Lower lobe of right lung (tissue), 2 donors: Measurements from ENCODE around the gene LMTK2. TPM values are rescaled to one million over a fixed set of nuclear protein-coding genes. Genes with fewer than 3 reads are reported as not detected.

Experiments used
- ATAC-seq, 2 donors: fragments of 200-7000 bp; cut with Tn5 transposase; one replicate each; pipeline ENCODE4 v1.9.1; 2020 to 2022; ENCODE audit warnings: mild to moderate bottlenecking in 2 of 2, moderate library complexity in 2 of 2
- DNase-seq: peaks from one replicate; pipeline ENCODE4 v3.0.0-alpha.2; 2020
- H3K27ac ChIP-seq: fragments of 200-600 bp; one replicate; pipeline ENCODE4 v1.8.0; 2022
- H3K27me3 ChIP-seq: fragments of 200-600 bp; one replicate; pipeline ENCODE4 v1.8.0; 2022; ENCODE audit warnings: low read depth
- H3K36me3 ChIP-seq: fragments of 200-600 bp; one replicate; pipeline ENCODE4 v1.8.0; 2022; ENCODE audit warnings: mild to moderate bottlenecking
- H3K4me1 ChIP-seq: fragments of 200-600 bp; one replicate; pipeline ENCODE4 v1.8.0; 2022
- H3K4me3 ChIP-seq: fragments of 200-600 bp; one replicate; pipeline ENCODE4 v1.8.0; 2022; ENCODE audit warnings: mild to moderate bottlenecking
- H3K9me3 ChIP-seq: fragments of 200-600 bp; one replicate; pipeline ENCODE4 v1.8.0; 2022
- intact Hi-C: fragments of 100-400 bp; cut with DNase I; formaldehyde crosslinking; loops from one replicate; pipeline ENCODE4 v1.11.0; 2022
- total RNA-seq: library from RNA; stranded (reverse); fragmentation: NEBNext Ultra II Directional; extraction: Animal tissue kit (Norgen Biotek cat#: 25700); gene quantifications from one replicate; pipeline ENCODE4 v1.2.1, GENCODE V29; 2021
- TF ChIP-seq, protein P1 (sequence below): fragments of 200-600 bp; IDR thresholded peaks from one replicate; pipeline ENCODE4 v1.8.0; 2022; ENCODE audit warnings: antibody characterized with exemption, mild to moderate bottlenecking
- donor health status: DM: no; HTN: yes; CAD: no; lungs with severe emphysema.

The LMTK2 gene
- total RNA-seq, 1 donor from 2014 or later = 24.5 TPM

DNA sequence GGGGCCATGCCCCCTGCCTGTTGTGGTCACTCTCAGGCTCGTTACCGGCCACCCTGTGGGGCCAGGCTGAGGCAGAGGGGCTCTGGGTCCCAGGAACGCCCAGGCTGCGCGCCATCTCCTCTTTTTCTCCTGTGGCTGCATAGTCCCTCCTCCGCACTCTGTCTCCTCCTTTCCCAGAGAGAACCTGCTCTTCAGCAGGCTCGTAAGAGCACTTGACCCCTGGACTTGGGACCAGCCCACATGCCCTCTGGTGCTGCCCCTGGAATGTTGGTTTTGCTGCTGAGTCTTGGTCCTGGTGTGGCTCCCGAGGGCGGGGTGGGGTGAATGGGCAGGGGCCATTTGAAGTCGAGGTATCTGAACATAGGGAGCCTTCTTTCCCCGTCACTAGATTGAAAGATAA, 98.0 kb downstream of the LMTK2 start:
- intact Hi-C loops = no loop called here
- no peak overlapping the region for H3K4me3 ChIP-seq
- peaks cover 44% of the 10 kb centered on the region for H3K36me3 ChIP-seq
- no peaks in the 10 kb centered on the region for H3K27me3 ChIP-seq
- no peak for DNase-seq
- TF ChIP-seq, protein P1, sequence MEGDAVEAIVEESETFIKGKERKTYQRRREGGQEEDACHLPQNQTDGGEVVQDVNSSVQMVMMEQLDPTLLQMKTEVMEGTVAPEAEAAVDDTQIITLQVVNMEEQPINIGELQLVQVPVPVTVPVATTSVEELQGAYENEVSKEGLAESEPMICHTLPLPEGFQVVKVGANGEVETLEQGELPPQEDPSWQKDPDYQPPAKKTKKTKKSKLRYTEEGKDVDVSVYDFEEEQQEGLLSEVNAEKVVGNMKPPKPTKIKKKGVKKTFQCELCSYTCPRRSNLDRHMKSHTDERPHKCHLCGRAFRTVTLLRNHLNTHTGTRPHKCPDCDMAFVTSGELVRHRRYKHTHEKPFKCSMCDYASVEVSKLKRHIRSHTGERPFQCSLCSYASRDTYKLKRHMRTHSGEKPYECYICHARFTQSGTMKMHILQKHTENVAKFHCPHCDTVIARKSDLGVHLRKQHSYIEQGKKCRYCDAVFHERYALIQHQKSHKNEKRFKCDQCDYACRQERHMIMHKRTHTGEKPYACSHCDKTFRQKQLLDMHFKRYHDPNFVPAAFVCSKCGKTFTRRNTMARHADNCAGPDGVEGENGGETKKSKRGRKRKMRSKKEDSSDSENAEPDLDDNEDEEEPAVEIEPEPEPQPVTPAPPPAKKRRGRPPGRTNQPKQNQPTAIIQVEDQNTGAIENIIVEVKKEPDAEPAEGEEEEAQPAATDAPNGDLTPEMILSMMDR = no peak
- H3K4me1 ChIP-seq = peaks cover 9% of the 10 kb centered on the region
- no peaks in the 10 kb centered on the region for H3K9me3 ChIP-seq
- no peak overlapping the region for H3K27ac ChIP-seq
- peak; percentile 68 to 72 for ATAC-seq

DNA sequence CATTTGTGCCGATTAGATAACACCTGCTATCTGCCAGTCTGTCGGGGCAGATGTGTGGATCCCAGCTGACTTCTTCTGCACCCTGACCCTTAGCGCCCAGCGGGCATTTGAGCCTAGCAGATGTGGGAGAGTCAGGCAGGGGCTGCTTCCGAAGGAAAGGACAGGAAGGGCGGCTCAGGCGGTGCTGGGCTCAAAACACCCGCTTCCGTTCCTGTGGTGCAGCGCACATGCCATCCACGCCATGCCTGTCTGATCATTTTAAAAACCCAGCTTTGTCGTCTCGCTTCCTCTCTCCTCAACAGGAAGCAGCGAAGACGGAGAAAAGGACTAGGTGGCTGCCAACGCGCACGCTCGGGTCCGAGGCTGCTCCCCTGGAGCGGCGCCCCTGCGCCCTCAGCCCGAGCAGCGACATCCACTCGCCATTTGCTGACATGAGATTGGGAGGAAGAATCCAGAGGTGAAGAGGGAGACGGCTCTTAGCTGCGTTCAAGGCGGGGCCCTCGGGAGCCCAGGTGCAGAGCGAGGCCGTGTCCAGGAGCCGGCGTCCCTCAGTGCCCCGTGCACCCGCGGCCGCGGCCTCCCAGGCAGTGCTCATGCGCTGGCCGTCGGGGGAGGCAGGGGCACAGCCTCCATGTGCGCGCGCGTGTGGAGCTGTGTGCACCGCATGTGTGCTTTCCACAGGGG, 98.6 kb downstream of the LMTK2 start:
- peaks cover 9% of the 10 kb centered on the region for H3K4me1 ChIP-seq
- H3K9me3 ChIP-seq = no peaks in the 10 kb centered on the region
- DNase-seq (no peak), ATAC-seq (no peak)
- no peak overlapping the region for H3K27ac ChIP-seq
- intact Hi-C loops = no loop called here
- TF ChIP-seq, protein P1 = no peak
- H3K27me3 ChIP-seq = no peaks in the 10 kb centered on the region
- peaks cover 44% of the 10 kb centered on the region for H3K36me3 ChIP-seq
- no peak overlapping the region for H3K4me3 ChIP-seq

DNA sequence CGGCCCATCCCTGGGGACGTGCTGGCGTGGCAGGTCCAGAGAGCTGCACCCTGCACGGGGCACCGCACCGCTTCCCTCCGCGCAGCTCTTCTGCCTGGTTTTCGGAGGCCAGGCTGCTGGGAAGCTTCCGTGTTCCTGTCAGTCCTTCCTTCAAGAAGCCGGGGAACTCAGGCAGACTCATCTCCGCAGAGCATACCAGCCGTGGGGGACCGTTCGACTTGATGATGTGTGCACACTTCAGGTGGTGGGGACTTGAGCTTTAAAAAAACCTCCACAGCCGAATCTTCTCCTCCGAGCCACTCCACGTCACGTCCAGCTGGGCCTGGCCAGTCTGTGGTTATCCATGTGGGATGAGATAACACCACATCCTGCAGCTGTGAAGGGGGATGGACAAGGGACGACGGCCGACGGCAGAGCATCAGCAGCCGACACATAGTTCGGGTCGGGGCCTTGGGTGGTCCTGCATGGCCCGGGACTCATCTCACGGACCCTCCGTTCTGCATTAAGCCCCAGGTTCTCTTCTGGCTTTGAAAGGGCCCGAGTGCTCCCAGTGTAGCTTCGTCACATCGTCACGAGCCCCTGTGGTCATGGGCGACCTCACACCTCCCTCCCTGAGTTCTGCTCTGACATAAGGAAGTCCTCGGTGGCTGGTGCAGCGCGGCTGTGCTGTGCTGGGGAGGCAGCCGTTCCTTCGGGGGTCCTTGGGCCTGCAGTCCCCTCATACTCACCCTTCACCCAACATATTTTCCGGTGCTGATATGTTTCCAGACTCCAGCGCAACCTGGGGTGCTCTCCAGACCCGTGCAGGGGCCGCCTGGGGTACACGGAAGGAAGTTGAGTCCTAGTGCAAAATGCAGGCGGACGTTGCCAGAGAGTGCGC, 100.0 kb downstream of the LMTK2 start:
- no peaks in the 10 kb centered on the region for H3K27me3 ChIP-seq
- no peaks in the 10 kb centered on the region for H3K9me3 ChIP-seq
- peaks cover 44% of the 10 kb centered on the region for H3K36me3 ChIP-seq
- H3K27ac ChIP-seq = no peak overlapping the region
- H3K4me1 ChIP-seq = peaks cover 9% of the 10 kb centered on the region
- TF ChIP-seq, protein P1 = no peak
- H3K4me3 ChIP-seq = no peak overlapping the region
- ATAC-seq (no peak), DNase-seq (no peak)
- intact Hi-C loops = no loop called here

DNA sequence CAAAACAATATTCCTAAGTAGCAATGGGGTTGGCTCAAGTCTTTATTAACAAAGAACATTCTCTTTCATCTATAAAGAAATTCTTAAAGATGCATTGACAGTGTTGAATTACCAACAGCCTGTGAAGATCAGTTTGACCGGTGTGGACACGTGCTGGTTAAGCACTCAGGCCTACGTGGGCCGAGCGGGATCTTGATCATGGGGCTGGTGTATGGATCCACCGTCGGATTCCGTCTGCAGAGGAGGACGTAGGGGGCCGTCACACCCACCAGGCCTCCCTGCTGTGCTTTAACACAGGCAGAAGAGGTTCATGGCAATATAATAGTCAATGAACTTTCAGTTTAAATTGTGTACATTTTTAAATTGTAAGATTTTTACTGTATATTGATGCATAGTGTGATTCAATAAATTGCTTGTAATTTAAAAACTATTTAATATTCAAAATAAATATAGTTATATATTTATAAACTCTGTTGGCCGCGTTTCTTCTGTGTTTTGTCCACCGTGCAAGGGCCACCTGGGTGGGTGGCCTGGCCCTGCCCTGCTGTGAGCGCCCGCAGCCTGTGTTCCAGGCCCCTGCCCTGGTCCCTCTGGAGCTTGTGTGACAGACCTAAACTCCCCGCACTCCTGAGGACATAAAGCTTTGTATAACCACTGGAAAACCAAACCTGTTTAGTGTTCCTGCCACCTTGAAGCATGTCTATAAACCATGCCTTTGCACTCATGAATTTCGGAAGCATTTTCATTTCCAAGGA, 102.7 kb downstream of the LMTK2 start:
- intact Hi-C loops = no loop called here
- H3K36me3 ChIP-seq = peaks cover 29% of the 10 kb centered on the region
- H3K27me3 ChIP-seq = no peaks in the 10 kb centered on the region
- H3K4me1 ChIP-seq = no peaks in the 10 kb centered on the region
- no peaks in the 10 kb centered on the region for H3K9me3 ChIP-seq
- no peak overlapping the region for H3K4me3 ChIP-seq
- TF ChIP-seq, protein P1 = no peak
- no peak overlapping the region for H3K27ac ChIP-seq
- ATAC-seq (no peak), DNase-seq (no peak)

DNA sequence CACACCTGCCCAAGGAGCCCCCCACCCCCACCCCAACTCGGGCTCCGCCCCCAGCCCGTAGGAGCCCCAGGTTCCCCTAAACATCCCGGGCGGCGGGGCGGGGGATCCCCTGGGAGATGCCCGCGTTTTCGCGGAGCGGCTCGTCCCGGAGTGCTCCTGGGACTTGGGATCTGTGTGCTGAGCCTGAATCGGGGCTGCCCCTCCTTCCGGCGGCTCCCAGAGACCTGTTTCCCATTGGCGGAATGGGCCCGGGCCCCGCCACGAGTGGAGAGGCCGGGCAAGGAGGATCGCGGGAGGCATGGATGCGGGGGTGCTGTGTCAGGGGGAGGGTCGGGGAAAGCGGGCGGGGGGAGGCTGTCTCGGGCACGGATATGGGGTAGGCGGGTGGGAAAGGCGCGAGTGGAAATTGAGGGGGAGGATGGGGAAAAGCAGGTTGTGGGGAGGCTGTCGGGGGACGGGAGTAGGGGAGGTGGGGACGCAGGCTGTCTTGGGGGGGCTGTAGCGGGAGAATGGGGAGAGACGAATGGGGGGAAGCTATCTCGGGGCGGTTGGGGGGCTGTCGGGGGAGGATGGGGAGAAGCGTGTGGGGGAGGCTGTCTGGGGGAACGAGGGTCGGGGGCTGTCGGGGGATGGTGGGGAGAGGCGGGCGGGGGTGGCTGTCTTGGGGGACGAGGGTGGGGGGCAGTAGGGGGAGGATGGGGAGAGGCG, 104.0 kb downstream of the LMTK2 start:
- DNase-seq (no peak), ATAC-seq (peak in 1 of 2 donors; percentile 20)
- Histone ChIP-seq H3K27ac (no peak overlapping the region), H3K9me3 (no peaks in the 10 kb centered on the region), H3K4me3 (peak overlapping the region; percentile 30), H3K36me3 (peaks cover 21% of the 10 kb centered on the region), H3K27me3 (no peaks in the 10 kb centered on the region), H3K4me1 (no peaks in the 10 kb centered on the region)
- TF ChIP-seq, protein P1 = no peak
- intact Hi-C loops = no loop called here
